ENCODE data around the gene ADAM12.
"Not testable (repeated sequence)": the region's sequence is repeated elsewhere in the genome, so short reads cannot be mapped to it uniquely, and the experiment has no call there.

Gene ADAM12

GRCh38 chr10:126373147-126373546 lies 15.1 kb downstream of the ADAM12 start:
- no peak for DNase-seq

DNA sequence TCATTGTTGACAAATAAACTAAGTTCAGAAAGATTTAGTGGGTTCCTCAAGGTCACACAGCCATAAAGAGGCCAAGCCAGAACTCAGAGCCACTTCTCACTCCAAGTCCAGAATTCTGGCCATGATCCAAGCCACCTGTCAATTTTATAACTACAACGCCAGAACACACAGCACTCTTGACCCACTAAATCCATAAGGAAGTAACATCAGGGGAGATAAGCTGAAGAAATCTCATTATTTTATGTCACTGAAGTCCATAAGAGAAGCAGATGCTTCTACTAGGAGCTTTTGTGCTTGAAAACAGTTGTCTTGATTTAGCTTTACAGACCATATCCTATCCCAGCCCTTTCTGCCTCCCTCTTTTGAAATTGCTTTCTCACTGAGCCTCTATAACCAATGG lies 15.9 kb downstream of the ADAM12 start:
- no peak for DNase-seq

DNA sequence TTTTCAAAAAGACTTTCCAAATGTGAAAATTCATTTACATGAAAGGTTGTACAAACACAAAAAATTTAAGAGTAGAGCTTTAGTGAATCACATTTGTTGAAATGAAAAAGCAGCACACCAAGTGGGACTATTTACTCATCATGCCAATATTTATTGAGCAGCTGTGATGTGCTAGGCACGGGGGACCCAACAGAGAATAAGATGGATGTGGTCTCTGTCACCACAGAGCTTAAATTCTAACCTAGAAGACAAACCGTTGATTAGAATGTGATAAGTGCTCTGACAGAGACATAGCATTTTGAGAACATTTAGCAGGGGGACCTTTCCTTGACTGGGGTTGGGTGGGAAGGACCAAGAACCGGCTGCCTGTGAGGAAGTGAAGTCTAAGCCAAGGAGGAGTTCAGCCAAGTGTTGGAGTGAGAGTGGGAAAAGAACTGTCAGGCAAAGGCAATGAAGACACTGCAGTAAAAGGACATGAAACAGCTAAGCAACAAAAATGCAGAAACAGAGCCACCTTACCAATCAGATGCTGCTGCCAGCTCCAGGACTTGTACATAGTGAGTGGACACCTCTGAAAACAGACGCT lies 19.1 kb downstream of the ADAM12 start:
- DNase-seq: no peak

DNA sequence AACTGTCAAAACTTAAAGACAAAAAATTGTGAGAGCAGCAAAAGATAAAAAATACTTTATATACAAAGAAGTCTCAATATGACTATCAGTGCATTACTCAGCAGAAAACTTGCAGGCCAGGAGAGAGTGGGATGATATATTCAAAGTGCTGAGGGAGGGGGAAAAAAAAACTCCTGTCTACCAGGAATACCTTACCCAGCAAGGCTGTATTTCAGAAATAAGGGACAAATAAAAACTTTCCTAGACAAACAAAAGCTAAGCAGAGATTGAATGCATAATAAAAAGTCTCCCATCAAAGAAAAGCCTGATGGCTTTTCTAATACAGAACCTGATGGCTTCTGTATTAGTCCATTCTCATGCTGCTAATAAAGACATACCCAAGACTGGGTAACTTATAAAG lies 31.1 kb downstream of the ADAM12 start:
- no peak for DNase-seq

DNA sequence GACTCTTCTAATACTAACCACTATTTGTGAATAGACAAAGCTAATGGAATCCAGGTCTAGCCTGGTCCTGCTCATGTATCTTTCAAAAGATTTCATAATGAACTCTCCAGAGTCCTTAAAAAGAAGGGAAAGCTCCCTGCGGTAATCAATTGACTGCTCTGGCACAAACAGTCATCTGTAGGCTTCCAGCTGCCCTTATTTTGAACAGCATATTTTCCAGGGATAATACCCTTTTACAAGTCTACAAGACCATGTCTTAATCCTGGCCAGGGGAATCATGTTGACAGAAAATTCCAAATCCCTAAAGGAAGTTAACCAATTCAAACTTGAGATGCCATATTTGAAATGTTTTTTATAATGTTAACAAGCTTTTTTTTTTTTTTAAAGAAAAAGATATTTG lies 34.6 kb downstream of the ADAM12 start:
- no peak for DNase-seq

GRCh38 chr10:126352453-126352852 lies 35.8 kb downstream of the ADAM12 start:
- DNase-seq: no peak

- DNase-seq: no peak
Measured at GRCh38 chr10:126351021-126351420, 37.3 kb downstream of the ADAM12 start.

GRCh38 chr10:126350216-126350992 lies 37.9 kb downstream of the ADAM12 start:
- no peak for DNase-seq

- no peak for DNase-seq
Measured at GRCh38 chr10:126349676-126350075, 38.6 kb downstream of the ADAM12 start.

DNA sequence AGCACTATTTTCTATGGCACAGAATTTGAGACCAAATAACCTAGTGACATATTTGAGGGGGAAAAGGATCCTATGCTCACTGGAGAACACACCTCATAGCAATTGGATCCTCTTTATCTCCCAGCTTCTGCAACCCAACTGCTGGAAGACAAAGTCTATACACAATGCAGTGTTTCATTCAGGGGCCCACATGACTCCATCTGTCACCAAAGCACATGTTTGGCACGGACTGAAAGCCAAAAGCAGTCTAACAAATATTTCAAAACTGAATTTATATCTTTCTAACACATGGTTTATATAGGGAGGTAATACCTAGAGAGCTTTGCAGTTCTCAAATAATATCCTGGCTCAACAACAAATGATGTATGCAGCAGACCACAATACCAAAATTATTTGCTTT lies 39.2 kb downstream of the ADAM12 start:
- DNase-seq: no peak

DNA sequence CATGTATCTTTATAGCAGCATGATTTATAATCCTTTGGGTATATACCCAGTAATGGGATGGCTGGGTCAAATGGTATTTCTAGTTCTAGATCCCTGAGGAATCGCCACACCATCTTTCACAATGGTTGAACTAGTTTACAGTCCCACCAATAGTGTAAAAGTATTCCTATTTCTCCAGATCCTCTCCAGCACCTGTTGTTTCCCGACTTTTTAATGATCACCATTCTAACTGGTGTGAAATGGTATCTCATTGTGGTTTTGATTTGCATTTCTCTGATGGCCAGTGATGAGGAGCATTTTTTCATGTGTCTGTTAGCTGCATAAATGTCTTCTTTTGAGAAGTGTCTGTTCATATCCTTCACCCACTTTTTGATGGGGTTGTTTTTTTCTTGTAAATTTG lies 44.8 kb downstream of the ADAM12 start:
- not testable (repeated sequence) for DNase-seq

DNA sequence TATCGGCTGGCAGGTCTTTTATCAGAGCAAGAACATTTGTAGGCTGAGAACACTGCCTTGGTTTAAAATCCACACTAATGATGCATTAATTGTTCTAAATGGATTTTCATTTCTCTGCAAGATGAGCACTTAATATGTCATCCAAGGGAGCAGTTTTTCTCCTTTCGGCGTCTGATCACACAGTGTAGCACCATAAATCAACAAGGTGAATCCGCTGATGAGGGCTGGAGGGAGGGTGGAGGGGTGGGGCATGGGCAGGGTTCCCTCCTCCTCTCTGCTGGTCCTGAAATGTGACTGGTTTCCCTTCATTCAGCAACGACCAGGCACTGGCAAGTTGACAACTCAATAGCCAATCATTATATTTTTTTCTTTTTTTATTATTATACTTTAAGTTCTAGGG lies 45.6 kb downstream of the ADAM12 start:
- DNase-seq: no peak

DNA sequence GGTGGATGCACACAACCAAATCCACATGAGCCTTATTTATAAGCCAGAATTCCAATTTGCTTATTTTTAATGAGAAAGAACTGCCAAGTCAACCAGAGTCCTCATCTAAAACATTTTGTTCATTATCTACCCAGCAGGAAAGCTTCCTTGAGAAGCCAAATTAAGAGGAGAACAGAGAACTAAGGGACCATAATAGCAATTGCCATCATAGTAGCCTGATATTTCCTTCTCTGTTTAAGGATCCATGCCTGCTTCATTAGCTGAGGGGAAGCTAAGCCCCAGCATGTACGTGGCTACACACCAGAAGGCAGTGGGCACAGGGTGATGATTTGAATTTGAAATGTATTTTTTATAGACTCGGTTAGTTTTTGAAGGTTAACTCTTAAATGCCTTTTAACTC lies 46.8 kb downstream of the ADAM12 start:
- DNase-seq: no peak

GRCh38 chr10:126337251-126337810 lies 50.9 kb downstream of the ADAM12 start:
- no peak for DNase-seq

DNA sequence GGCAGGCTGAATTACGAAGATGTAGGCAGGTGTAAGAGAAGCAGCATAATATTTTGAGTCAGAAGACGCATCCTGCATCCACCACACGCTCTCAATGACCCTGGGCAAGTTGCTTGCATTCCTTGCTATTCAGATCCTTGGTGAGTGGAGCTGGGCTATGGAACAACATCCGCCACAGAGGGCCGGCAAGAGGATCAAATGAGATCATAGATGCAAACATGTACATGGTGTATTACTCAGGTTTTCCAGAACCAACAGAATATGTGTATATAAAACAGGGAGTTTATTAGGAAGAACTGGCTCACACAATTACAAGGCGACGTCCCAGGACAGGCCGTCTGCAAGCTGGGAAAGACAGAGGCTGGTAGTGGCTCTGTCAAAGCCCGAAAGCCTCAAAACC lies 51.5 kb downstream of the ADAM12 start:
- DNase-seq: no peak

GRCh38 chr10:126334272-126334671 lies 54.0 kb downstream of the ADAM12 start:
- no peak for DNase-seq

- no peak for DNase-seq
Measured at GRCh38 chr10:126332576-126332975, 55.7 kb downstream of the ADAM12 start.

DNA sequence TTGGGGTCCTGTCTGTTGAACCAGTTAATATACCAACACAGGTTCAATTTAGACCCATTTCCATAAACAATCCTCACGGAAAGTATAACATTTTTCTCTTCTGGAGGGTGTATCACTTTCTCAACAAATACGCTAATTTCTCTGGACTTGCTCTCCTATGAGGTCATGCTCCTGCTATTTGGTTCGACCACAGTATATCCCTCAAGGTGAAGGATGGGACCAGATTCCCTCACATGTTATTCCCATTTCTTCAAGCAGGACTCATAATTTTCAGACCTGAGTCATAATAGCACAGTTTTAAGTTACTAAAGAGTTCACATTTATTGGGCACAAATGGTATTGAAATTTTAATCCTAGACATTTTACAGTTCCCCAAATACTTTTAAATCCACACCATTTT lies 57.2 kb downstream of the ADAM12 start:
- no peak for DNase-seq

DNA sequence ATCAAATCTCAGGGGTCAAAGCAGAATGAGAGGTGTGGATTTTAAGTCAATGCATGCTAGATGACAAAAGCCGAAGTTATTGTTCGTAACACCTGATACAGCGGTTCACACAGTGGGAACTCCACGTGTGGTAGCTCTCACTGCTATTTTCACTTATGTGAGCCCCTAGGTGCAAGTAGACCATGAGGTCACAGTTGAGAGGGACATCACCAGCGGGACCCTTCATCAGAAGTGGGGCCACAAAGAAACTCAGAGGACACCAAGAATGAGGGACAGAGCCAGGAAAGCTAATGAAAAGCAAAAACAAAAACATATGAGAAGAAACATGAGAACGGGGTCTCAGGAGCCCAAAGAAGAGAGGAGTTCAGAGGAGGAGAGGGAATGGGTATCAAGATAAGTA lies 63.5 kb downstream of the ADAM12 start:
- no peak for DNase-seq

GRCh38 chr10:126321440-126321839 lies 66.8 kb downstream of the ADAM12 start:
- no peak for DNase-seq

GRCh38 chr10:126317751-126318150 lies 70.5 kb downstream of the ADAM12 start:
- DNase-seq: no peak

DNA sequence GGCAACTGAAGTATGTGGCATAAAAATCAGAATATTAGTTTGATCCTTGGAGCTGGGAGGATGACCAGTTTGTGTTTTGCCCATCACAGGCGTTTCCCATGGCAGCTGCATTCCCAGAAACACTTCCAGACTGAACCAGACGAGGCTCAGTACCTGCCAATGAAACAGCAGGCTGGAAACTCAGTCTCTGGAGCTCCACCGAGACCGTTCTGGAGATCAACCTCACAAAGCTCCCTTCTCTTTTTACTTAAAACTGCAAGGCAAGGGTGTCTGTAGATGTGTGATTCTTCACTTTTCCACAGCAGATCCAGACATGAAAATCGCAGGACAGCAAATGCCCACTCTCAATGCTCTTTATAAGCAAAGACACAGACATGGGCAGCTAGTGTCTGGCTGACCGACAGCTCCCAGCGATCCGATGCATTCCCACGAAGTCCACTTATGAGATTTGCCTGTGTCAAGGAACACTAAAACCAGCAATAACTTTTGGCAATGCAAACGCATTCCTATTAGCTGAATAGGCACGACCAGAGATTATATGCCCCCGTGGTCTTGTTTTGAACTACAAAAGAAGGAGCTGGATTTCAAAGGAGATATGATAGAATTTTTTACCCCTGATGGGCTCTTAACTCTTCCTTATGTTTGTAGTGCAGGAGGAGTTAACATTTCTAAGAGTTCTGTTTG lies 72.6 kb downstream of the ADAM12 start:
- no peak for DNase-seq

GRCh38 chr10:126314863-126315493 lies 73.3 kb downstream of the ADAM12 start:
- DNase-seq: no peak

DNA sequence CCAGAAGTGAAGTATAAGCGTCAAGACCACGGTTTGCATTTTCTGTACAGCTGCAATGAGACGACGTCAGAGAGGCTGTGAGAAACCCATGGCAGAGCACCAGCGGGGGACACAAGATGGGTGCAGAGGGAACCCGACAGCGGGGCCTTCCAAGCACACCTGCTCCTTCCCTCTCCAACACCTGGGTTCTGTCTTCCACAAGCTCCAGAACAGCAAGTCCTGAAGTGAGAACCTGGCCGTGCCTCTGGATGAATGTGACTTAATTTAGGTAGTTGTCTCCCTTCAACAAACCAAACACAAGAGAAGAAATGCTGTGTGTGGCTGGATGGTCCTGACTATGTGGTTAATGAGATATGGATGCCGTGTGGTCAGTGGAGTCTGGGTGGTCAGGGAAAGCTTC lies 76.1 kb downstream of the ADAM12 start:
- DNase-seq: no peak

Measured in DMS79 (cell line).